ENCODE data around the gene ZMYND8.

GRCh38 chr20:47178277-47178676, 178.2 kb downstream of the ZMYND8 start:
- TF ChIP-seq CTCF (IDR thresholded peaks at IDR 0.05) (no peak), POLR2AphosphoS5 (IDR thresholded peaks at IDR 0.05; ENCODE audit: low read depth, low read length) (no peak), REST (IDR thresholded peaks at IDR 0.05; ENCODE audit: insufficient read depth in 1 of 2, low read depth in 2 of 2, low read length in 1 of 2) (no peak), SIN3A (IDR thresholded peaks at IDR 0.05; ENCODE audit: borderline replicate concordance, insufficient read depth, low read depth, low read length) (no peak)

Measured in Panc1 (cell line).